Activated CD8-positive, alpha-beta memory T cell treated with anti-CD3 and anti-CD28 coated beads, Interleukin-2, amount 50 U/mL, for 4 hours (primary cell): ENCODE data around the gene IGFBP3.

Source experiments
- DNase-seq: peaks from one replicate; pipeline ENCODE4 v3.0.0-alpha.2; 2020

IGFBP3 gene

DNA sequence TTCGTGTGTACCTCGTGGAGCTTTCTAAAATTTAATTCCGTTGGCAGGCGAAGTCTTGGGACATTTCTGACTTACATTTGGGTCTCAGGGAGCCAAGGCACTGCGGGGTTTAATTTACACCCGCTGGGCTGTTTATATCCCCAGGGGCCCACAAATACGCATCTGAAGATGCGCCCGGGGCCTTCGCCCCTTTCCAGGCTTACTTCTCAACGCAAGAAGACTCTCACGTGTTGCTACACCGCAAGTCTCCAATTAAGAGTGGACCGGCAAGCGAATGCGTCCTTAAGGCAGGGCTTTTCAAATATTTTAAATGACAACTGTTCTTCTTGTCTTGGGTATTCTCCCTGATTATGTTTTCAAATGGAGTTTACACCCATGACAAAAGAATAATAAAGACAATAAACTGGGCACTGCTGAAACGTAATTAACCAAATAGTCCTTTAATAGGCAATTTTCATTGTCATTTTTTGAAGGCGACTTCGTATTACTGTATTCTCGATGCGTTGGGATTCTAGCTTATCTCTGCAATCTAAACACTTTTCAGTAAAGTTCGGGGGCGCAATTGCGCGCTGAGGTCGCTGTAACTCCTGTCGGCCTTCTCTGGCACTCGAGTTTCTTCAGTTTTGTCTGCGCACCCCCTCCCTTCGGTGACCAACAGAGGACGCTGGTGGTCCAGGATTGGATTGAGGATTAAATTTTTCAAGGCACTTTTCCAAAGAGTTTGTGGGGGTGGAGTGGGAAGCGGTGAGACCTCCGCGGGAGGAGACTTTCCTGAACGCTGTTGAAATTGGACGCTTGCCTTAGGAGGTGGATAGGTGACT is 837 bp upstream of the IGFBP3 start:
- no peak for DNase-seq

DNA sequence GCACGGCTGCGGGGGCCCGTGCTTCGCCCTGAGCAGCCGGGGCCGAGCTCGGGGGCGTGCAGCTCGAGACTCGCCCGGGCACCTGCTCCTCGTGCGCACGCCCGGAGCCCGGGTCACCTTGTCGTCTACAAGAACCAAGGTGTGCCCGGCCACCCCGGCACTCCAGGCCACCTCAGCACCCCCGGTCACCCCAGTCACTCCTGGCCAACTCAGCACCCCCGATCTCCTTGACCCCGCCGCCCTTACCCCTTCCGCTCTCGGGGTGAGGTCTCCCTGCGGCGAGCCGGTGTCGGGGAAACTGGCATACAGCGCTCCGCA is 268 bp upstream of the IGFBP3 start:
- DNase-seq: no peak

GRCh38 chr7:45919993-45920459 is 1.0 kb downstream of the IGFBP3 start:
- no peak for DNase-seq

DNA sequence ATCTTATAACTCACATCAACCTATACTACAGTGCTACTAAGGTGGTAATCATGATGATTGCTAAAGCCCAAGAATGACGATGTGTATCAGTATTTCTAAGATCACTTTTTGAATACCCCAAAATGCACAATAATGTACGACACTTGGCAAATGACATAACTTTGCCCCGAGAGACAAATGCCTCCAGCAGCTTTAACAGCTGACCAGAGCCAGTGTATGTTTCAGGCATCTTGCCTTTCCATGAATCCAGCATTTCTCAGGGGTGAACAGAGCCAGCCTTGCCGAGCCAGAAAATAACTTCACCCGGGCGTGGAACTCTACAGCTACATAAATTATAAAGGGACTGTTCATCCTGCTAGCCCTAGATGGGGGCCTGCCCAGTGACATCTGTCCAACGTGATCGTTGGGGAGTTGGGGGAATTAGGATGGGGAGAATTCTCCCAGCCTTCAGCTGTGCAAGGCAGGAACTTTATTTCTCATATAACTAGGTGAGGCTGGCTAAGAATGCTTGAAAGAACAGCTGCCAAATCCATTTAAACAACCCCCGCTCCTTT is 1.8 kb downstream of the IGFBP3 start:
- no peak for DNase-seq

DNA sequence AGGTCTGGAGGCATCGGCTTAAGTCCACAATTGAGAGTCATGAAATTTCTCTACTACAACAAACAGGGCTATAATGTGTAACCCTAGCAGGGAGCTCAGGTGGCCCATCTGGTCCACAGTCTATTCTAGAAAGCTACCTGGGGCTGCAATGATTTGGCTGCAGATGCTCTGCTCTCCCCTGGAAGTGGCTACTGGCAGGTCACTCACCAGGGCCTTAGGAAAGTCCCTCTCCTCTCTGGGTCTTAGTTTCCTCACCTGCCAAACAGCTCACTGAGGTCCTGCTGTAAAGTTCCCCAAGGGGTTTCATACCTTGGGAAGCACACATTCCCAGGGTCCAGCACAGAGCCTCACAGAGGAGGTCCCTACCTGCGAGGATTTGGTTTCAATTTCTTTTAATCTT is 2.5 kb downstream of the IGFBP3 start:
- no peak for DNase-seq

DNA sequence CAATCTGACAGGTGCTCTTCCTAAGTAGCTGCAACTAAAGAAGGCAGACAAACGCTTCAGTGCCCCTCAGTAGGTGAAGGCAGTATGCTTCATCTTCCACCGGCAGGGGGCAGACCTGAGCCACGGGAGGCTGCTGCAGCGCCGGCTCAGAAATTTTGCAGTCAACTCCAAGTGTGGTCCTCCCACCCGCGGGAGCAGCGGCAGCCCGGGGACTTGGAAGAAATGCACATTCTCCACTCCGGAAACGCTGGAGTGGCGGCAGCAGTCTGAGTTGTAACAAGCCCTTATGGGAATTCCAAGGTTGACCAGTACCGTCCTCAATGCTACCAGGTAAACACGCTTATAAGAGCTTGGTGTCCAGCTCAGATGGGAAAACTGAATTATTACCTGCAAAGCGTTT is 3.4 kb downstream of the IGFBP3 start:
- peak; percentile 74 for DNase-seq

- DNase-seq: no peak
These were observed 4.0 kb downstream of the IGFBP3 start for GRCh38 chr7:45917064-45917463.

DNA sequence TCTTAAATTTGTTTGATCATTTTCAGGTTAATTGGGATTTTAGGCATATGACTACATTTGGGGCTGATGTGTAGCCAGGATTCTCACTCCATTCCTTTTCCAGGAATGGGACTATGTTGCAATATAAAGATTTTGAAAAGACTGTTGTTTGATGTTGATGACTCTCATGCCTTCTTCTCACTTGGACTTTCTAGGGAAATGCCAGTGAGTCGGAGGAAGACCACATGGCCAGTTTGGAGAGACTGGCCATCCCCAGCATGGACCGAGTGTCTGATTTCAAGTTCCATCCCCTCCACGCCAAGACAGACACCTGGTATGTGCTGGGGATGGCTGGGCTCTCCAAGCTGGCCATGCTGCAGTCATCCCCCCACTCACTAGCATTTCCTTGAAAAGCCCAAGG is 5.5 kb downstream of the IGFBP3 start:
- DNase-seq: no peak

- DNase-seq: no peak
These were observed 6.2 kb downstream of the IGFBP3 start for GRCh38 chr7:45914911-45915310.

DNA sequence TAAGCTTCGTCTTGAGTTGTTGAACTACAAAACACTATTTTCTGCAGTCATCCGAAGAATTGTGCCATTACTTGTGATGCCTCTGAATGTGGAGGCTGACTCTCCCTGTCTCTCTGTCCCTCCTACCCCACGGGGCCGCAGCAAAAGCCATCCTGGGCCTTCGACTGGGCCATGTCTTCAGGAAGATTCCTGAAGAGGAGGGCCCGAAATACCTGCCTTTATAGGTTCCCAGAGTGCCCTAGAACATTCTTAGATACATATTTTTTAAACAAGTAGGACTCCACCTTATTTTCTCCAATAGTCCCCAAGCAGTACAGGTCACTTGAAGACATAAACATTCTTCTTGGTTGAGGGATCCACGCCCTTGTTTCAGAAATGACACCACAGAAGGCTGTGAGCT is 8.1 kb downstream of the IGFBP3 start:
- DNase-seq: no peak

DNA sequence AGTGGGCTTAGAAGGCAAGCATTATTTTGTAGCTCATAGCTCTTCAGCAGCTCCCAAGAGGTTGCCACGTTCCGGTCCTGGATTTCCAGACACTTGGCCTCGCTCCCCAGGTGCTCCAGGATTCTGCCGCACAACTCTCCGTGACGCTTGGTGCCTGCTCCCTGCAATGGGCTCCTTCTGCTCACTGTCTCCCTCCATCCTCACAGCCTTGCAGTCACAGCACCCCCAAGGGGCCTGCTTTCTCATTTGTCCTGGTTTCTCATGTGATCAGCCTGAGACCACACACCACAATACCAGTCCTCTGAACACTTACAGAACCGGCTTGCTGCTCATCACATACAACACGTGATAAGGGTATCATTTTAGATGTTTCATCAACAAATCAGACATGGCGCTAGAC is 9.8 kb downstream of the IGFBP3 start:
- DNase-seq: no peak

- DNase-seq: no peak
These were observed 10.2 kb downstream of the IGFBP3 start for GRCh38 chr7:45910855-45911254.

GRCh38 chr7:45909561-45909960 is 11.5 kb downstream of the IGFBP3 start:
- DNase-seq: no peak

- no peak for DNase-seq
These were observed 18.3 kb downstream of the IGFBP3 start for GRCh38 chr7:45902820-45903219.

DNA sequence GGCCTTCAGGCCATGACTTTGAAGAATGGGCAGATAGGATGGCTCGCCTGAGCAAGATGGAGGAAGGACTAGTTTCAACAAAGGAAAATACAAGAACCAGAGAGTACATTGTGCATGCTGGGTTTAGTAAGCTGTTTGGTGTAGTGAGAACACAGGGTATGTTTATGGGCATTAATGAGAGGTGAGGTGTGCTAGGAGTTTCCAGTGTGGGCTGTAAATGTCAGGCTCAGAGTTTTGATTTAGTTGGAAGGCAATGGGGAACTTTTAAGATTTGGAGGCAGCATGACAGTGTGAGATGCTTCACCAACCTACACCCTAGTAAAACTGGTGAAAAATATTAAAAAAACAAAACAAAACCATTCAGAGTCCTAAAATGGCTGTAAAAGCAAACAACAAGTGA is 19.5 kb downstream of the IGFBP3 start:
- no peak for DNase-seq

DNA sequence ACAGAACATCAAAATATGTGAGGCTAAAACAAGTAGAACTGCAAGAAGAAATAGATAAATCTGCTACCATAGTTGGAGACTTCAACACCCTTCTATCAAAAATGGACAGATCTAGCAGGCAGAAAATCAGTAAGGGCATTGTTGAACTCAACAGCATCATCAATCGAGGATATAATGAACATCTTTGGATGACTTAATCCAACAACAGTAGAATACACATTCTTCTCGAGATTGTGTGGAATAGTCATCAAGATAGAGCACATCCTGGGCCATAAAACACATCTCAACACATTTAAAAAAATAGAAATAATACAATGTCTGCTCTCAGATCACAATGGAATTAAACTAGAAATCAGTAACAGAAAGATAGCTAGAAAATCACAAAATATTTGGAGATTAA is 22.9 kb downstream of the IGFBP3 start:
- no peak for DNase-seq

GRCh38 chr7:45897042-45897690 is 23.9 kb downstream of the IGFBP3 start:
- DNase-seq: no peak

- DNase-seq: no peak
These were observed 26.4 kb downstream of the IGFBP3 start for GRCh38 chr7:45894665-45895062.

- DNase-seq: no peak
These were observed 26.9 kb downstream of the IGFBP3 start for GRCh38 chr7:45893996-45894664.

DNA sequence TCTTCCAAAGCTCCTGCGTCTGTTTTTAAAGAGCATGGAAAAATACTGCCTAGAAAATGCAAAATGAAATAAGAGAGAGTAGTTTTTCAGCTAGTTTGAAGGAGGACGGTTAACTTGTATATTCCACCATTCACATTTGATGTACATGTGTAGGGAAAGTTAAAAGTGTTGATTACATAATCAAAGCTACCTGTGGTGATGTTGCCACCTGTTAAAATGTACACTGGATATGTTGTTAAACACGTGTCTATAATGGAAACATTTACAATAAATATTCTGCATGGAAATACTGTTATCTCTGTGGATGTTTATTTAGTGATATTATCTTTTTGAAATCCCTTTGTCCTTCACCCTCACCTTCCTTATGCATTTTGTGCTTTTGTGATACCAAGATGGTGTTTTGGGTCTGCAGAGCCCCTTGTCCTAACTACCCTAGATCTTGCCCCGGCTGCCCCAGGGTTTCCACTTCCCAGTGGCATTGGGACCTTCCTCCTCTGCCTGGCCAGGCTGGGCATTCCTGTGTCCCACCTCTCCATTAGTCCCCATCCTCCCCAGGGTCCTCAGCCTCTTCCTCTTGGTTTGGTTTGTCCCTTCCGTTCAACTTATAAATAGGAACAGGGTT is 27.6 kb downstream of the IGFBP3 start:
- no peak for DNase-seq

DNA sequence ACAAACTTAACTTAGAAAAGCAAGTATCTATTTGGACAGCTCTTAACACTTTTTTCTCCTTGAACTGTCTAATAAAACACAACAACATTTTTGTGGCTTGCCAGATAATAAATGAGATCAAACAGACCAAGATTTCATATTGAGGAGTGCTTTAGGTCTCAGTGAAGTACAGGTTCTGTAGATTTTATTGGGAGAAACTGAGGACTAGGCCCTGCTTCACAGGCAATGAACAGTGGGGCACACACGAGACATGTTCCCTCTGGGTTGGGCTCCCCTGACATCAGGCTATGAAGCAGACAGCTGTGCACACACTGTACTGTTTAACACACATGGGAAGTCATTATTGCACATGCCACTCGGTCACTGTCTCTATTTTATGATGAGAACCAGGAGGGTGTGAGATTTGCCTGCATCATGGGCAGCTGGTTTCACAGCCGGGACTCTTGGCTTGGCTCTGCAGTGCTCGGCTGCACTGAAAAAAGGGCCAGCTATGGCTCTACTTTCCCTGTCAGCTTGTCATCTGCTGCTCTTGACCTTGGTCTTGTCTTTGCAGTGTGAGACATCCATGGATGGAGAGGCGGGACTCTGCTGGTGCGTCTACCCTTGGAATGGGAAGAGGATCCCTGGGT is 28.6 kb downstream of the IGFBP3 start:
- no peak for DNase-seq

- no peak for DNase-seq
These were observed 29.3 kb downstream of the IGFBP3 start for GRCh38 chr7:45891462-45892402.
